Activated CD4-positive, alpha-beta T cell treated with anti-CD3 and anti-CD28 coated beads, Interleukin-2, Interleukin-4, amounts not matched to agents 100 ng/mL and 50 ng/mL, durations not matched to agents 16 hours and 8 hours (primary cell): ENCODE measurements around the gene PITX3.
A peak's percentile ranks its signal among the peaks of the same experiment; 100 is the strongest.

Experiments
- DNase-seq: peaks from one replicate; pipeline ENCODE4 v3.0.0-alpha.2; 2020; ENCODE audit warnings: low spot score

PITX3 gene

GRCh38 chr10:102241444-102242117 lies at the start of gene PITX3:
Gene PITX3, minus strand, starts transcription at chr10:102241512. Its CDS starts 9,432 bp downstream, at chr10:102232080.
- DNase-seq, result peak; percentile 93

GRCh38 chr10:102289840-102290239 lies 48.5 kb upstream of the PITX3 start:
- no peak for DNase-seq

- DNase-seq, result no peak
Measured at GRCh38 chr10:102289356-102289755, 48.0 kb upstream of the PITX3 start.

GRCh38 chr10:102287991-102288390 lies 46.7 kb upstream of the PITX3 start:
- DNase-seq, result no peak

- no peak for DNase-seq
Measured at GRCh38 chr10:102287538-102287937, 46.2 kb upstream of the PITX3 start.

- no peak for DNase-seq
Measured at GRCh38 chr10:102286216-102286615, 44.9 kb upstream of the PITX3 start.

GRCh38 chr10:102285133-102285532 lies 43.8 kb upstream of the PITX3 start:
- peak; percentile 35 for DNase-seq

- no peak for DNase-seq
Measured at GRCh38 chr10:102284531-102284930, 43.2 kb upstream of the PITX3 start.

GRCh38 chr10:102283890-102284289 lies 42.6 kb upstream of the PITX3 start:
- no peak for DNase-seq

GRCh38 chr10:102283488-102283887 lies 42.2 kb upstream of the PITX3 start:
- no peak for DNase-seq

GRCh38 chr10:102281102-102281487 lies 39.8 kb upstream of the PITX3 start:
- DNase-seq, result no peak

- no peak for DNase-seq
Measured at GRCh38 chr10:102280397-102281101, 39.2 kb upstream of the PITX3 start.

- no peak for DNase-seq
Measured at GRCh38 chr10:102279104-102279503, 37.8 kb upstream of the PITX3 start.

- DNase-seq, result no peak
Measured at GRCh38 chr10:102275343-102275742, 34.0 kb upstream of the PITX3 start.

GRCh38 chr10:102274062-102274461 lies 32.8 kb upstream of the PITX3 start:
- DNase-seq, result no peak

GRCh38 chr10:102269017-102269416 lies 27.7 kb upstream of the PITX3 start:
- no peak for DNase-seq

GRCh38 chr10:102268375-102268888 lies 27.1 kb upstream of the PITX3 start:
- DNase-seq, result no peak

GRCh38 chr10:102267748-102268147 lies 26.4 kb upstream of the PITX3 start:
- DNase-seq, result no peak

- no peak for DNase-seq
Measured at GRCh38 chr10:102266670-102267069, 25.4 kb upstream of the PITX3 start.

GRCh38 chr10:102264371-102264770 lies 23.1 kb upstream of the PITX3 start:
- DNase-seq, result no peak

GRCh38 chr10:102262744-102263370 lies 21.5 kb upstream of the PITX3 start:
- no peak for DNase-seq

GRCh38 chr10:102261842-102262241 lies 20.5 kb upstream of the PITX3 start:
- DNase-seq, result no peak

GRCh38 chr10:102261196-102261595 lies 19.9 kb upstream of the PITX3 start:
- DNase-seq, result no peak
